Measurements from ENCODE around the gene TEX261. TPM values are rescaled to one million over a fixed set of nuclear protein-coding genes. Genes with fewer than 3 reads are reported as not detected.

TEX261 gene
- total RNA-seq, 1 donor from 2014 or later, result 9.4 TPM

GRCh38 chr2:70967189-70967588, 27.5 kb downstream of the TEX261 start:
- H3F3A ChIP-seq (ENCODE audit: low read depth), result no peaks in the 10 kb centered on the region
- H4K20me1 ChIP-seq (ENCODE audit: low read depth), result no peaks in the 10 kb centered on the region
- Mint-ChIP-seq H3K27ac (no peak overlapping the region), H3K4me3 (no peak overlapping the region), H3K4me1 (peaks cover 5% of the 10 kb centered on the region), H3K9me3 (no peaks in the 10 kb centered on the region), H3K36me3 (no peaks in the 10 kb centered on the region), H3K27me3 (ENCODE audit: insufficient read depth, low read depth) (peaks cover 37% of the 10 kb centered on the region)
- H2AFZ ChIP-seq (replicated peaks), result no peak overlapping the region
- peaks cover 3% of the 10 kb centered on the region for H3K4me1 ChIP-seq
- DNase-seq (ENCODE audit: low spot score), result no peak
- H3K36me3 ChIP-seq, result no peaks in the 10 kb centered on the region
- no peaks in the 10 kb centered on the region for H3K9me3 ChIP-seq (ENCODE audit: low read depth)
- peaks cover 100% of the 10 kb centered on the region for H3K27me3 ChIP-seq
- H3K4me3 ChIP-seq, result no peak overlapping the region
- no peak overlapping the region for H3K9ac ChIP-seq
- no peaks in the 10 kb centered on the region for H3K79me2 ChIP-seq (ENCODE audit: low read depth)
- TF ChIP-seq EZH2 (IDR thresholded peaks at IDR 0.05), result no peak
- no peak for TF ChIP-seq EZH2phosphoT487 (IDR thresholded peaks at IDR 0.05)
- no peak for TF ChIP-seq CTCF (IDR thresholded peaks at IDR 0.05)
- H3K4me2 ChIP-seq, result no peak overlapping the region
- no peak overlapping the region for H3K27ac ChIP-seq

- no peaks in the 10 kb centered on the region for H3K9me3 ChIP-seq (ENCODE audit: low read depth)
- no peaks in the 10 kb centered on the region for H3K36me3 ChIP-seq
- no peak overlapping the region for H3K9ac ChIP-seq
- H2AFZ ChIP-seq (replicated peaks), result no peak overlapping the region
- peaks cover 41% of the 10 kb centered on the region for H3K27me3 Mint-ChIP-seq (ENCODE audit: insufficient read depth, low read depth)
- H3K4me1 Mint-ChIP-seq, result peaks cover 5% of the 10 kb centered on the region
- no peaks in the 10 kb centered on the region for H3K36me3 Mint-ChIP-seq
- no peak overlapping the region for H3K4me3 Mint-ChIP-seq
- TF ChIP-seq CTCF (IDR thresholded peaks at IDR 0.05) (no peak), EZH2 (IDR thresholded peaks at IDR 0.05) (no peak), EZH2phosphoT487 (IDR thresholded peaks at IDR 0.05) (no peak)
- DNase-seq (ENCODE audit: low spot score), result no peak
- no peak overlapping the region for H3K27ac Mint-ChIP-seq
- H4K20me1 ChIP-seq (ENCODE audit: low read depth), result no peaks in the 10 kb centered on the region
- H3K27ac ChIP-seq, result no peak overlapping the region
- no peak overlapping the region for H3K4me3 ChIP-seq
- H3K27me3 ChIP-seq, result peaks cover 100% of the 10 kb centered on the region
- H3K9me3 Mint-ChIP-seq, result no peaks in the 10 kb centered on the region
- no peak overlapping the region for H3K4me2 ChIP-seq
- no peaks in the 10 kb centered on the region for H3K79me2 ChIP-seq (ENCODE audit: low read depth)
- peaks cover 3% of the 10 kb centered on the region for H3K4me1 ChIP-seq
- H3F3A ChIP-seq (ENCODE audit: low read depth), result no peaks in the 10 kb centered on the region
Measured at GRCh38 chr2:70966681-70967080, 28.0 kb downstream of the TEX261 start.

- H3F3A ChIP-seq (ENCODE audit: low read depth), result no peaks in the 10 kb centered on the region
- Mint-ChIP-seq H3K27me3 (ENCODE audit: insufficient read depth, low read depth) (peaks cover 41% of the 10 kb centered on the region), H3K4me1 (peaks cover 8% of the 10 kb centered on the region), H3K4me3 (peak overlapping the region; percentile 81), H3K36me3 (no peaks in the 10 kb centered on the region), H3K27ac (no peak overlapping the region), H3K9me3 (no peaks in the 10 kb centered on the region)
- H3K4me3 ChIP-seq, result no peak overlapping the region
- H3K27ac ChIP-seq, result no peak overlapping the region
- H3K4me2 ChIP-seq, result peak overlapping the region; percentile 82
- no peaks in the 10 kb centered on the region for H4K20me1 ChIP-seq (ENCODE audit: low read depth)
- peaks cover 100% of the 10 kb centered on the region for H3K27me3 ChIP-seq
- no peak overlapping the region for H3K9ac ChIP-seq
- H3K4me1 ChIP-seq, result peaks cover 3% of the 10 kb centered on the region
- H2AFZ ChIP-seq (replicated peaks), result no peak overlapping the region
- H3K79me2 ChIP-seq (ENCODE audit: low read depth), result no peaks in the 10 kb centered on the region
- no peaks in the 10 kb centered on the region for H3K9me3 ChIP-seq (ENCODE audit: low read depth)
- TF ChIP-seq CTCF (IDR thresholded peaks at IDR 0.05) (no peak), EZH2phosphoT487 (IDR thresholded peaks at IDR 0.05) (no peak), EZH2 (IDR thresholded peaks at IDR 0.05) (no peak)
- no peaks in the 10 kb centered on the region for H3K36me3 ChIP-seq
- no peak for DNase-seq (ENCODE audit: low spot score)
Measured at GRCh38 chr2:70965506-70965905, 29.2 kb downstream of the TEX261 start.

Data from neural progenitor cell (in vitro differentiated cells).